HG03175 (cell line): ENCODE data around the gene AUTS2.

Experiments used
- ATAC-seq: cut with Tn5 transposase; IDR thresholded peaks from one replicate; pipeline ENCODE4 v1.9.1; 2021; ENCODE audit warnings: mild to moderate bottlenecking, moderate library complexity; ENCODE audit not compliant: unreplicated experiment

The AUTS2 gene

GRCh38 chr7:70763961-70764691 lies 1165.9 kb downstream of the AUTS2 start:
- ATAC-seq, result peak; percentile 85

GRCh38 chr7:70764701-70765208 lies 1166.5 kb downstream of the AUTS2 start:
- ATAC-seq, result peak; percentile 4

GRCh38 chr7:70765651-70766050 lies 1167.4 kb downstream of the AUTS2 start:
- no peak for ATAC-seq

GRCh38 chr7:70766109-70766508 lies 1167.8 kb downstream of the AUTS2 start:
- ATAC-seq, result no peak

GRCh38 chr7:70766694-70767093 lies 1168.4 kb downstream of the AUTS2 start:
- ATAC-seq, result no peak

- ATAC-seq, result no peak
Measured at GRCh38 chr7:70770154-70770553, 1171.9 kb downstream of the AUTS2 start.

GRCh38 chr7:70771451-70771850 lies 1173.2 kb downstream of the AUTS2 start:
- ATAC-seq, result no peak

GRCh38 chr7:70772891-70773290 lies 1174.6 kb downstream of the AUTS2 start:
- ATAC-seq, result no peak

- ATAC-seq, result no peak
Measured at GRCh38 chr7:70773406-70773805, 1175.1 kb downstream of the AUTS2 start.

GRCh38 chr7:70774950-70775527 lies 1176.8 kb downstream of the AUTS2 start:
- no peak for ATAC-seq

- ATAC-seq, result no peak
Measured at GRCh38 chr7:70775570-70776156, 1177.4 kb downstream of the AUTS2 start.

- no peak for ATAC-seq
Measured at GRCh38 chr7:70776627-70777101, 1178.4 kb downstream of the AUTS2 start.

GRCh38 chr7:70777251-70777650 lies 1179.0 kb downstream of the AUTS2 start:
- ATAC-seq, result no peak

- no peak for ATAC-seq
Measured at GRCh38 chr7:70778585-70778984, 1180.3 kb downstream of the AUTS2 start.

GRCh38 chr7:70779321-70779720 lies 1181.0 kb downstream of the AUTS2 start:
- no peak for ATAC-seq

GRCh38 chr7:70781922-70782311 lies 1183.6 kb downstream of the AUTS2 start:
- ATAC-seq, result no peak

- ATAC-seq, result no peak
Measured at GRCh38 chr7:70782796-70783195, 1184.5 kb downstream of the AUTS2 start.

GRCh38 chr7:70785427-70785826 lies 1187.2 kb downstream of the AUTS2 start:
- ATAC-seq, result no peak

- ATAC-seq, result no peak
Measured at GRCh38 chr7:70786076-70786475, 1187.8 kb downstream of the AUTS2 start.

GRCh38 chr7:70787286-70787685 lies 1189.0 kb downstream of the AUTS2 start:
- ATAC-seq, result no peak

GRCh38 chr7:70787771-70788170 lies 1189.5 kb downstream of the AUTS2 start:
- no peak for ATAC-seq

- ATAC-seq, result no peak
Measured at GRCh38 chr7:70788276-70788675, 1190.0 kb downstream of the AUTS2 start.
